HG03354 (cell line): ENCODE data around the gene TYMP.
"Not testable (repeated sequence)": the region's sequence is repeated elsewhere in the genome, so short reads cannot be mapped to it uniquely, and the experiment has no call there.

Experiments used
- ATAC-seq: cut with Tn5 transposase; IDR thresholded peaks from one replicate; pipeline ENCODE4 v1.9.1; 2021; ENCODE audit warnings: mild to moderate bottlenecking; ENCODE audit not compliant: unreplicated experiment, poor library complexity, severe bottlenecking

Gene TYMP

DNA sequence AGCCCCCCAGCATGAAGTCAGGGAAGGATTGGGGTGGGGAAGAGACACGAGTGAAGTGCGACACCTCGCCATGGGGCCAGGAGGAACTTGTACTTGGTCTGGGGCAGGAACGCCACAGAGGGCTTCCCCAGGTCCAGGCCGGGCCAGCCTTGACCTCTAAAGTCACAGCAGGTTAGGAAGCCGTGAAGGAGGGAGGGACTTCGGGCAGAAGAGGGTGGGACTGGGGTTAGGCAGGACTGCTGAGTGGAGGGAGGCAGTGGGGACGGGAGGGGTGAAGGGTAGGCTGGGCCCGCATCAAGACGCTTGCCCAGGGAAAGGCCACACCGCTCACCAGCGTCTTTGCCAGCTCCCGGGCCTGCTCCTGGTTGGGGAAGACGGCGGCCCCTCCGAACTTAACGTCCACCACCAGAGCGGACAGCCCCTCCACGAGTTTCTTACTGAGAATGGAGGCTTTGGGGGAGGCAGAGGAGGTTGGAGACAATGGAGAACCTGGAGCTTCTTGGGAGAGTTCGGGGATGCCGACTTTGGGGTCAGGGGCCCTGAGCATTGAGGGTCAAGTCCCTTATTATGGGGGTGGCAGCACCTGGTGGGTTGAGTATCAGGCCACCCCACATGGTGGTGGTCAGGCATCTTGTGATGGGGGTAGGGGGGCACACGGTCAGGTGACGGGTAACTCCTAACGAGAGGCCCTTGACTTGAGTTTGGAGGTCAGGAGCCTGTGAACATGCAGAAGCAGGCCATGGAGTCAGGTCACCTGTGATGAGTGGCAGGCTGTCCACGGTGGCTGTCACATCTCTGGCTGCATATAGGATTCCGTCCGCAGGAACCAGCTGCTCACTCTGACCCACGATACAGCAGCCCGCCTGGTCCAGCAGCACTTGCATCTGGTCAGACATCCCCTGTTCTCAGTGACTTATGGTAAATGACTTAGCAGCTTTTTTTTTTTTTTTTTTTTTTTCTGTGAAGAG, 2.7 kb downstream of the TYMP start:
- ATAC-seq: no peak

GRCh38 chr22:50526108-50526833, 3.5 kb downstream of the TYMP start:
- ATAC-seq: peak; percentile 35

- ATAC-seq: no peak
Observed at GRCh38 chr22:50525858-50526107, 4.0 kb downstream of the TYMP start.

- peak; percentile 38 for ATAC-seq
Observed at GRCh38 chr22:50525104-50525857, 4.5 kb downstream of the TYMP start, which contains the start of gene SCO2. Gene SCO2 (minus strand): TSS chr22:50525598. CDS start chr22:50524411, 1,187 bp downstream.

DNA sequence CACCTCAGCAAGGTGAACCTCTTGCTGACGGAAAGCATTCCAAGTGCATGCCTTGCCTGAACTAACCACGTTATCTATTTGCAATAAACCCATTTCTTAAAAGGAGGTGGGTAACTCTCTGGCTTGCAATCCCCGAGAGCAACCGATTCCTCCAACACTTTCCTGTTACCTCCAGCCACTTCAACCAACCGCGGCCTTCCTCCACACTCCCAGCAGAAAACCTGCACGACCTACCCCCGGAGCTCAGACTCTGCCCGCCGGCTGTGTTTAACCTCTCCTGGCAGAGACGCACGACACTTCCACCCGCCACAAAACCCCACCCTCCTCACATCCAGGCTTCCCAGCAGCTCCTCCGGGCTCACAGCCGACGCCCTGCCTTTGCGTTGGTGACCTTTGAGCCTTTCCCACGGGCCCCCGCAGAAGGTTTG, 5.1 kb downstream of the TYMP start:
- ATAC-seq: no peak

GRCh38 chr22:50523806-50524675, 5.8 kb downstream of the TYMP start:
- no peak for ATAC-seq

- ATAC-seq: no peak
Observed at GRCh38 chr22:50523458-50523805, 6.4 kb downstream of the TYMP start.

- no peak for ATAC-seq
Observed at GRCh38 chr22:50522806-50523438, 6.9 kb downstream of the TYMP start.

DNA sequence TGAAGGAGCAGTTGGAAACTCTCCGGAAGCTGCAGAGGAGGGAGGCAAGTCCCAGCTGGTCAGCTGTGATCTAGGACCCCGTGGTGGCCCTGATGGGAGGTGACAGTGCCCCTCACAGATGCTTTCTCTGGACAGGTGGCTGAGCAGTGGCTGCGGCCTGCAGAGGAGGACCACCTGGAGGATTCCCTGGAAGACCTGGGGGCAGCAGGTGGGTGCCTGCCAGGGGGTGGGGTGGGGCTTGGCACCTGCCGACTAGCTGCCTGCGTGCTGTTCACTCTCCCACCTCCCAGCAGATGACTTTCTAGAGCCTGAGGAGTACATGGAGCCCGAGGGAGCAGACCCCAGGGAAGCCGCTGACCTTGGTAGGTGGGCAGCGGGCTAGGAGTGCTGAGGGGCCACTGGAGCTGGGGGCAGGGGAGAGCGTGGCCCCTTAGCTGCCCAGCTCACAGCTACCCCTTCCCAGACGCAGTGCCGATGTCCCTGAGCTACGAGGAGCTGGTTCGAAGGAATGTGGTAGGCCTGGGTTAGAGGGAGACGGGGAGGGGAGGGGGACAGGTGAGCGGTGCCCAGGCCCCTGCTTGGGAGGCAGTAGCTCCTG, 7.5 kb downstream of the TYMP start:
- no peak for ATAC-seq

DNA sequence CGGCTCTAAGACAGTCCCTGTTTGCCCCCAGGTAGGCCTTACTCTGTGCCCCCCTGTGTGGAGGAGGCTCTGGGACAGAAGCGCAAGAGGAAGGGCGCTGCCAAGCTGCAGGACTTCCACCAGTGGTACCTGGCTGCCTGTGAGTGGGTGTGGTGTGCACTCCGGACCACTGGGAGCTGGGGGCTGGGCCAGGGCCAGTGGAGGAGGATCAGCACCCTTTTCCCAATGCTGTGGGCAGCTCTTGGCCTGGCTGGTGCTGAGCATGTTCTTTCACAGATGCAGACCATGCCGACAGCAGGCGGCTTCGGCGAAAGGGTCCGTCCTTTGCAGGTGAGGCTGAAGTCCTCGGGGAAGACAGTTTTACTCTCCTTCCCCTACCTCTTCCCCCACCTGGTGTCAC, 8.1 kb downstream of the TYMP start:
- no peak for ATAC-seq

- no peak for ATAC-seq
Observed at GRCh38 chr22:50520826-50521453, 8.9 kb downstream of the TYMP start.

DNA sequence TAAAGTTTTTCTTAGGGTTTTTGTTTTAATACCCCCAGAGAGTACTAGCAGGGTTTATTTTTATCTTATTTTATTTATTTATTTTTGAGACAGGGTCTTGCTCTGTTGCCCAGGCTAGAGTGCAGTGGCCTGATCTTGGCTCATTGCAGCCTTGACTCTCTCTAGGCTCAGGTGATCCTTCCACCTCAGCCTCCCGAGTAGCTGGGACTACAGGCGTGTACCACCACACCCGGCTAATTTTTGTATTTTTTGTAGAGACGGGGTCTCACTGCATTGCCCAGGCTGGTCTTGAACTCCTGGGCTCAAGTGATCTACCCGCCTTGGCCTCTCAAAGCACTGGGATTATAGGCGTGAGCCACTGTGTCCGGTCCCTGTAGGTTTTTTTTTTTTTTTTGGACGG, 9.6 kb downstream of the TYMP start:
- not testable (repeated sequence) for ATAC-seq

GRCh38 chr22:50519151-50519550, 10.7 kb downstream of the TYMP start:
- no peak for ATAC-seq

DNA sequence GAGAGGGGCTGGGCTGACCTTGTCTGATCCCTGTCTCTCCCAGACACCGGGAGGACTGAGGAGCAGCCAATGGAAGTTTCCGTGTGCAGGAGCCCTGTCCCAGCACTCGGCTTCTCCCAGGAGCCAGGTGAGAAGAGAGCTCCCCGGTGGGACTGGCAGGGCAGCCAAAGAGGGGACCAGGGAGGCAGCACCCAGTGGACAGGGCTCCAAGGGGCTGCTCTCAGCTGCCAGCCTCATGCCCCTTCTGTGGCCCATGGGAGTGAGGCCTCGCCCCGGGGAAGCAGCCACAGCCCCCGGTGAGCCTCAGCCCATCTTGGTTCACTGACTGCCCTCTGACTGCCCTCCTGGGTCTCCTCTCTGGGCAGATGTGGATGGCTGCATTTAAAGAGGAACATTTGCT, 11.2 kb downstream of the TYMP start:
- no peak for ATAC-seq

DNA sequence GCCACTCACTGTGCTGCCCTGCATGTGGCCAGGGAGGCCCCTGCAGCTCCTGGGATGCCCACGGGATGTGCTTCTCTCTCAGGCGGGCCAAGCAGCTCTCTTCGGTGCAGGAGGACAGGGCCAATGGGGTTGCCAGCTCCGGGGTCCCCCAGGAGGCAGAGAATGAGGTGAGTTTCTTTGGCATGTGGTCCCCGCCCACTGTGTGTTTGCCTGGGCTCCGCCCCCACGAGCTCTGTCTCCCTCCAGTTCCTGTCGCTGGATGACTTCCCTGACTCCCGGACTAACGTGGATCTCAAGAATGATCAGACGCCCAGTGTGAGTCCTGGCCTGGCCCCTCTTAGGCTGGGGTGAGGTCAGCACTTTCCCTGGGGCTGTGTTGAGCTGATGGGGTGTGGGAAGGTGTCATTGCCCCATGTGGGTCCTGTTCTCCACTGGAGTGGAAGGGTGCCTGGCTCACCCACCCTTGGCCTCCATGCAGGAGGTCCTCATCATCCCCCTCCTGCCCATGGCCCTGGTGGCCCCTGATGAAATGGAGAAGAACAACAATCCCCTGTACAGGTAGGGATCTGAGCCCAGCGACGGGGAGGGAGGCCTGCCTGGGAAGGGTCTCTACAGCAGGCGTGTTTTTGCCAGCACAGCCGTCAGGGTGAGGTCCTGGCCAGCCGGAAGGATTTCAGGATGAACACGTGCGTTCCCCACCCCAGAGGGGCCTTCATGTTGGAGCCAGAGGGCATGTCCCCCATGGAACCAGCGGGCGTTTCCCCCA, 12.1 kb downstream of the TYMP start:
- ATAC-seq: no peak

- no peak for ATAC-seq
Observed at GRCh38 chr22:50516891-50517290, 12.9 kb downstream of the TYMP start.

GRCh38 chr22:50516068-50516467, 13.7 kb downstream of the TYMP start:
- ATAC-seq: no peak

GRCh38 chr22:50513175-50513574, 16.6 kb downstream of the TYMP start:
- no peak for ATAC-seq
